Adipocyte (in vitro differentiated cells): ENCODE measurements around the gene C1QTNF2.
A peak's percentile ranks its signal among the peaks of the same experiment; 100 is the strongest.

Source experiments
- DNase-seq: peaks from one replicate; pipeline ENCODE4 v3.0.0-alpha.2; 2015; ENCODE audit warnings: low read depth
- H3K27me3 ChIP-seq: replicated peaks from 2 replicates; pipeline ENCODE4 v1.7.0; 2013; ENCODE audit warnings: mild to moderate bottlenecking, low read length, moderate library complexity; ENCODE audit not compliant: control insufficient read depth, insufficient read depth
- H3K36me3 ChIP-seq: 2 replicates; pipeline ENCODE4 v1.7.0; 2013; ENCODE audit warnings: low read length, mild to moderate bottlenecking, moderate library complexity; ENCODE audit not compliant: control insufficient read depth, insufficient read depth, severe bottlenecking
- H3K4me1 ChIP-seq: 2 replicates; pipeline ENCODE4 v1.7.0; 2013; ENCODE audit warnings: mild to moderate bottlenecking, low read length, moderate library complexity; ENCODE audit not compliant: control insufficient read depth, insufficient read depth
- H3K4me3 ChIP-seq: 2 replicates; pipeline ENCODE4 v1.7.0; 2013; ENCODE audit warnings: mild to moderate bottlenecking, low read length, moderate library complexity
- H3K9ac ChIP-seq: 2 replicates; pipeline ENCODE4 v1.7.0; 2013; ENCODE audit warnings: mild to moderate bottlenecking, low read length, moderate library complexity
- H3K9me3 ChIP-seq: 2 replicates; pipeline ENCODE4 v1.7.0; 2013; ENCODE audit warnings: mild to moderate bottlenecking, low read length, moderate library complexity; ENCODE audit not compliant: control insufficient read depth

C1QTNF2 gene

GRCh38 chr5:160357394-160357793 is 13.0 kb downstream of the C1QTNF2 start:
- no peaks in the 10 kb centered on the region for H3K36me3 ChIP-seq
- no peak overlapping the region for H3K4me3 ChIP-seq
- H3K9me3 ChIP-seq: no peaks in the 10 kb centered on the region
- H3K4me1 ChIP-seq: peaks cover 14% of the 10 kb centered on the region
- no peak for DNase-seq
- H3K27me3 ChIP-seq: peaks cover 4% of the 10 kb centered on the region
- no peak overlapping the region for H3K9ac ChIP-seq

GRCh38 chr5:160356550-160357347 is 13.7 kb downstream of the C1QTNF2 start:
- H3K4me1 ChIP-seq: peaks cover 12% of the 10 kb centered on the region
- H3K4me3 ChIP-seq: no peak overlapping the region
- peaks cover 4% of the 10 kb centered on the region for H3K27me3 ChIP-seq
- no peaks in the 10 kb centered on the region for H3K9me3 ChIP-seq
- no peaks in the 10 kb centered on the region for H3K36me3 ChIP-seq
- no peak overlapping the region for H3K9ac ChIP-seq
- no peak for DNase-seq

GRCh38 chr5:160354666-160355065 is 15.8 kb downstream of the C1QTNF2 start:
- H3K36me3 ChIP-seq: no peaks in the 10 kb centered on the region
- H3K9me3 ChIP-seq: no peaks in the 10 kb centered on the region
- peaks cover 4% of the 10 kb centered on the region for H3K27me3 ChIP-seq
- no peak for DNase-seq
- H3K9ac ChIP-seq: no peak overlapping the region
- peaks cover 12% of the 10 kb centered on the region for H3K4me1 ChIP-seq
- no peak overlapping the region for H3K4me3 ChIP-seq

GRCh38 chr5:160353379-160353778 is 17.0 kb downstream of the C1QTNF2 start:
- Histone ChIP-seq H3K9me3 (no peaks in the 10 kb centered on the region), H3K4me3 (no peak overlapping the region), H3K27me3 (peaks cover 4% of the 10 kb centered on the region), H3K36me3 (no peaks in the 10 kb centered on the region), H3K4me1 (peaks cover 12% of the 10 kb centered on the region), H3K9ac (no peak overlapping the region)
- peak; percentile 32 for DNase-seq

- Histone ChIP-seq H3K4me1 (peaks cover 2% of the 10 kb centered on the region), H3K4me3 (no peak overlapping the region), H3K27me3 (peaks cover 4% of the 10 kb centered on the region), H3K9ac (no peak overlapping the region), H3K36me3 (no peaks in the 10 kb centered on the region), H3K9me3 (no peaks in the 10 kb centered on the region)
- no peak for DNase-seq
These were observed 18.1 kb downstream of the C1QTNF2 start for GRCh38 chr5:160352308-160352707.

GRCh38 chr5:160349935-160350303 is 20.5 kb downstream of the C1QTNF2 start:
- no peak for DNase-seq
- peaks cover 3% of the 10 kb centered on the region for H3K4me1 ChIP-seq
- H3K4me3 ChIP-seq: no peak overlapping the region
- no peaks in the 10 kb centered on the region for H3K36me3 ChIP-seq
- H3K27me3 ChIP-seq: no peaks in the 10 kb centered on the region
- H3K9me3 ChIP-seq: no peaks in the 10 kb centered on the region
- H3K9ac ChIP-seq: no peak overlapping the region

GRCh38 chr5:160349249-160349934 is 21.0 kb downstream of the C1QTNF2 start:
- no peaks in the 10 kb centered on the region for H3K36me3 ChIP-seq
- peaks cover 3% of the 10 kb centered on the region for H3K4me1 ChIP-seq
- no peaks in the 10 kb centered on the region for H3K27me3 ChIP-seq
- DNase-seq: no peak
- H3K9ac ChIP-seq: no peak overlapping the region
- H3K4me3 ChIP-seq: no peak overlapping the region
- H3K9me3 ChIP-seq: no peaks in the 10 kb centered on the region

GRCh38 chr5:160348080-160348479 is 22.3 kb downstream of the C1QTNF2 start:
- no peak overlapping the region for H3K4me3 ChIP-seq
- H3K9me3 ChIP-seq: no peaks in the 10 kb centered on the region
- no peak overlapping the region for H3K9ac ChIP-seq
- H3K36me3 ChIP-seq: no peaks in the 10 kb centered on the region
- DNase-seq: no peak
- H3K4me1 ChIP-seq: peaks cover 3% of the 10 kb centered on the region
- no peaks in the 10 kb centered on the region for H3K27me3 ChIP-seq

GRCh38 chr5:160347448-160347847 is 23.0 kb downstream of the C1QTNF2 start:
- H3K4me1 ChIP-seq: peaks cover 9% of the 10 kb centered on the region
- no peaks in the 10 kb centered on the region for H3K9me3 ChIP-seq

GRCh38 chr5:160342413-160342941 is 27.9 kb downstream of the C1QTNF2 start:
- Histone ChIP-seq H3K36me3 (no peaks in the 10 kb centered on the region), H3K4me1 (peaks cover 13% of the 10 kb centered on the region), H3K9ac (no peak overlapping the region), H3K4me3 (no peak overlapping the region), H3K9me3 (no peaks in the 10 kb centered on the region), H3K27me3 (no peaks in the 10 kb centered on the region)
- DNase-seq: peak; percentile 45

More at GRCh38 chr5:160347448-160347847, 23.0 kb downstream of the C1QTNF2 start:
- Histone ChIP-seq H3K9ac (no peak overlapping the region), H3K36me3 (no peaks in the 10 kb centered on the region), H3K27me3 (no peaks in the 10 kb centered on the region), H3K4me3 (no peak overlapping the region)
- no peak for DNase-seq

- no peak overlapping the region for H3K9ac ChIP-seq
- peaks cover 10% of the 10 kb centered on the region for H3K4me1 ChIP-seq
- peaks cover under 1% of the 10 kb centered on the region for H3K27me3 ChIP-seq
- H3K9me3 ChIP-seq: no peaks in the 10 kb centered on the region
- no peak overlapping the region for H3K4me3 ChIP-seq
- DNase-seq: no peak
- no peaks in the 10 kb centered on the region for H3K36me3 ChIP-seq
These were observed 29.0 kb downstream of the C1QTNF2 start for GRCh38 chr5:160341309-160341870.
